SK-N-DZ (cell line): ENCODE measurements around the gene UBE2L6. TPM values are rescaled to one million over a fixed set of nuclear protein-coding genes. Genes with fewer than 3 reads are reported as not detected.

ENCODE experiments used
- DNase-seq: peaks from one replicate; pipeline ENCODE4 v3.0.0-alpha.2; 2015; ENCODE audit warnings: low spot score
- polyA plus RNA-seq, 2 experiments: library from polyadenylated mRNA; depleted of rRNA; stranded (reverse); fragments of >200 nt; gene quantifications; 2 replicates each; pipeline ENCODE4 v1.2.3, GENCODE V29; 2014

UBE2L6 gene
- 47.7 and 47.8 TPM in 2 replicates for polyA plus RNA-seq (2014; cell fraction: cytosol; rRNA removed)
- polyA plus RNA-seq (2014; cell fraction: nucleus; rRNA removed): 17.3 and 21.4 TPM in 2 replicates

DNA sequence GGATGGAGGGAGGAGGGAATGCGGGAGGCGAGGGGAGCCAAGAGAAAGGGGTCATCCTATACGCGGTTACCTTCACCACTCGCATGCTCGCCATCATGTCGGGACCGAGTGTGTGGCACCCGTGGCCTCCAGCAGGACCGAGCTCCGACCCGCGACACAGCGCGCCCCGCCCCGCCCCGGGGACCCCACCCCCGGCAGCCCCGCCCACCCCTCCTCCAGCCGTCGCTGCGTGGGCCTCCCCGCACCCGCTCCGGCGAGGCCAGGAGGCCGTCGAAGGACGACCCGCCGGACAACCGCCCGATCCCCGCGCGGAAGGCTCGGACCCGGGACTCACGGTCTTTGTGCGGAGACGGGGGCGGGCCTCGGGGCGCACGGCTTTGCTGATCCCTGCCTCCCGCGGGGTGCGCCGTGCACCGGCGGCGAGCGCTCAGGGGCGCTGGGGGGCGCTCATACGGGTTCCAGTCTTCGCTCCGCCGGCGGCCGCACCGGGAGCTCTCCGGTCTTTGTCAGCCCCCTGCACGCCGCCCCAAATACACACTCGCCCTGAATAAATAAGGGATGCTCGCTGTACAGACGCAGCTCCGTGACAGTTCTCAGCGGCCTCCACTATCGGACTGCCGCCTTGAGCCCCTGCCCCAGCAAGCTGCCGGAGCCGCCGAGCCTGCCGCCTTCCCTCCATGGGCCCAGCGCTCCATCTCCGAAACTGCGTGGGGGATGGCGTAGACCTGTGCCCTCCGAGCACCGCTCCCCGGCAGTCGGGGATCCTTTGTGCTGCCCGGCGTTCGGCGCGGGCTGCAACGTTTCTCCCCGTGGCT, at the start of gene UBE2L6:
UBE2L6 (minus strand) TSS at position 158 of the 815 bp plus-strand sequence; CDS start at position 97, 61 bp downstream.
- DNase-seq: peak; percentile 46

DNA sequence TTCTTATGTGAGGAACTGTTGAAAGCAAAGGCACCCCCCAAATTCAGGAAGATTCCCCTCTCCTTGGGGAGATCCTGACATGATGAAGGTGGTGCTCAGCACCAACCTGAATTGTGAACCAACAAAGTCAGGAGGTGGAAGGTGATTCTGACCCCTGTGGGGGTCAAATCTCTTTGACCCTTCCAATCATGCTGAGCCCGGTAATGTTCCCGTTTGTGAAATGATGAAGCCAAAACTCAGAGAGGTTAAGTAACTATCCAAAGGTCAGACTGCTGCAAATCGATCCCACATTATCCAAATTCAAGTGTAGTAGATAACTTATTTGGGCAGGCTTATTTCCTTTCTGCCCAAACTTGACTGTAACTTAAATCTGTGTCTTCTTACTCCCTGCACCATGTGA, 49.1 kb upstream of the UBE2L6 start:
- DNase-seq: no peak

DNA sequence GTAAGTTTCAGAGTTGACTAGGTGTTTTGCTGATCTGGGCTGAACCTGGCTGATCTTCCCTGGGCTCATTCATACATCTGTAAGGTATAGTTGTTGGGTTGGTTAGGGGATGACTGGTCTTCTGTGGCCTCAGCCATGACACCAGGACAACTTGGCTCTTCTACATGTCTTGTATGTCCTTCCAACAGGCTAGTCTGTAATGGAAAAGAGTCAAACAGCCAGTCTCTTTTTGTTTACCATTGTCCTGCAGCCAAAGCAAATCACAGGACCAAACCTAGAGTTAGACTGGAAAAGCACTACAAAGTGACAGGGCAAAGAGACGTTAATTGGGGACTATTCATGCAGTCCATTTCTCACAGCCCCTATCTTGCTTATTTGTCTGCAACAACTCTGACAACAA, 47.8 kb upstream of the UBE2L6 start:
- no peak for DNase-seq

DNA sequence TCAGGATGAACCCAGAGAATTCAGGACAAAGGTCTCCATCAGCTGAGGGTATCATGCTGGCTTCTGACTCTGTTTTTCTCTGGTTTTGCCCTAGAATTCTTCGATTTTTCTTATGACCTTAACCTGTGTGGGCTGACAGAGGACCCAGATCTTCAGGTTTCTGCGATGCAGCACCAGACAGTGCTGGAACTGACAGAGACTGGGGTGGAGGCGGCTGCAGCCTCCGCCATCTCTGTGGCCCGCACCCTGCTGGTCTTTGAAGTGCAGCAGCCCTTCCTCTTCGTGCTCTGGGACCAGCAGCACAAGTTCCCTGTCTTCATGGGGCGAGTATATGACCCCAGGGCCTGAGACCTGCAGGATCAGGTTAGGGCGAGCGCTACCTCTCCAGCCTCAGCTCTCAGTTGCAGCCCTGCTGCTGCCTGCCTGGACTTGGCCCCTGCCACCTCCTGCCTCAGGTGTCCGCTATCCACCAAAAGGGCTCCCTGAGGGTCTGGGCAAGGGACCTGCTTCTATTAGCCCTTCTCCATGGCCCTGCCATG, 46.8 kb upstream of the UBE2L6 start:
- DNase-seq: no peak

DNA sequence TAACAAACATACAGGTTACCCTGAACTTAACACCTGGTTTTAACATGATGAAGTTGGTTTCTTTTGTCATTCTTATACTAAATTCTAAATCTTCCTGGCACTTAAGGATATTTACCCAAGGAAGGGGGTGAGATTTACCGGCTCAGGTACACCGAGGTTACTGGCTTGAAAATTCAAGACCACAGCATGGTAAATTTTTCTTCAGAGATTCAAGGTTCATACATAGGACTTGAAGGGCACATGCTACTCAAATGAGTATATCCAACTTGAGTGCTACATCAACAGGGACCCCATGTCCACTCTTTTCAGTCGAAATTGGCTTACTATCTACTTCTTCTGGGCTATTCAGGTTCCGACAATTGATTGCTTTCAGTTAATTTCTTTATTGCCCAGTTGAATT, 42.7 kb upstream of the UBE2L6 start:
- no peak for DNase-seq

DNA sequence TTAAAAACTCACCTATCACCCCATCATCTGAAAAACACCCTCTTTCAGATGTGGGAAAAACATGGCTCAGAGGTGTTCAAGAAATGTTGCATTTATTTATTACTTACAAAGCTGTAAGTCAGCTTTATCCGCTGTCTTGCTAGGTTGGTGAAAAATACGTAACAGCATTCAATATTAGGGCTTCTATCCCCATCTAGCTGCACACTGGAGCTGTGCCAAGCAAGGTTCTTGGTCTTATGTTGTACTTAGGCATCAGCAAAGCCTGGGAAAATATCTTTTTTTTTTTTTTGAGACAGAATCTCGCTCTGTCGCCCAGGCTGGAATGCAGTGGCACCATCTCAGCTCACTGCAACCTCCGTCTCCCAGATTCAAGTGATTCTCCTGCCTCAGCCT, 37.6 kb upstream of the UBE2L6 start:
- DNase-seq: no peak

DNA sequence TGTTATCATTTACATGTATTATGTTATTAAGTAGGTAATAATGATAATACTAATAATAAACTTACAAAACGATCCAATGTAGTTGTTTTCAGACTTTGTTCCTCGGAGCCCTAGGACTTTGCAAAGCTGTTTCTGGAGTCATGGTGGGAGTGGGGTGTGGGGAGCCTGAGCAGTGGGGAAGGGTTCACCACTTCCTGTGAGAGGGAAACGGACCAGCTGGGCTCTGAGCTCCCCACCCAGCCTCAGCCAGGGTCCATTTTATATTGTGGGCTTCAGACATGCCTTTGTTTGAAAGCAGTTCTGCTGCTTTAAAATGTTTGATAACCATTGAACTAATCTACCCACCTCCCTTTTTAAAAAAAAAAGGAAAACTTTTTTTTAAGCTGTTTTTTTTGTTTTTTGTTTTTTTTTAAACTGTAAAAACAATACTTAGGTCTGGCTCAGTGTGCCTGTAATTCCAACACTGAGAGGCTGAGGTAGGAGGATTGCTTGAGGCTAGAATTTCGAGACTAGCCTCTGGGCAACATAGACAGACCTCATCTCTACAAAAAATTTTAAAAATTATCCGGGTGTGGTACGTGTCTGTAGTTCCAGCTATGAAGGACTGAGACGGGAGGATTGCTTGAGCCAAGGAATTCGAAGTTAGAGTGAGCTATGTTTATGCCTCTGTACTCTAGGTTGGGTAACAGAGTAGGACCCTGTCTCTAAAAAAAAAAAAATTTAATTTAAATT, 37.0 kb upstream of the UBE2L6 start:
- no peak for DNase-seq

DNA sequence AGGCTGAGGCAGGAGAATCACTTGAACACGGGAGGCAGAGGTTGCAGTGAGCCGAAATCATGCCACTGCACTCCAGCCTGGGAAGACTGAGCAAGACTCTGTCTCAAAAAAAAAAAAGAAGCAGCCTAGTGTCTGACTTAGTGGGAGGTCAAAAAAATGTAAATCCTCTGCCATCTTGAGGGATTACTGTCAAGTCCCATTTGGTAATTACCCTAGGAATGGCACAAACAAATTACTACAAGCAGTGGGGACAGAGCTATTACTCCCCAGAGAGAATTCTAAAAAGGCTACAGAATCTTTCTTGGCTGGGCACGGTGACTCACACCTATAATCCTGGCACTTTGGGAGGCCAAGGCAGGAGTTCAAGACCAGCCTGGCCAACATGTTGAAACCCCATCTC, 33.8 kb upstream of the UBE2L6 start:
- DNase-seq: no peak

DNA sequence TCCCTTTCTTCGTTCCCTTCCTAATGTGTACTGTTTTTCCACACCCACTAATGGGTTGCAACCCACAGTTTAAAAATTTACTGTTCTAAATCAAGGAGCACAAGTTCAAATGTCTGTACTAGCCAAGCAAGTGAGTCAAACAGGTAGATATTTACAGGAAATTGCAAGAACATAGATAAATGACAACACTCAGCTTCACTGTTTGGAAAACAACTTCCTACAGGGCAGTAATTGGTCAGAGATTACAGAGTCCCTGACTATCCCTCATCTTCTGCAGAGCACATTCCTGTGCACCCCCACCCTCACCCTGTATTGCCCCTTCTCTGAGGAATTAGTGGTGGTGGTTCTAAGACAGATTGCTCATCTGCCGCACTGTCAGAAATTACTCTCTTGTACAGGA, 31.9 kb upstream of the UBE2L6 start:
- DNase-seq: no peak

DNA sequence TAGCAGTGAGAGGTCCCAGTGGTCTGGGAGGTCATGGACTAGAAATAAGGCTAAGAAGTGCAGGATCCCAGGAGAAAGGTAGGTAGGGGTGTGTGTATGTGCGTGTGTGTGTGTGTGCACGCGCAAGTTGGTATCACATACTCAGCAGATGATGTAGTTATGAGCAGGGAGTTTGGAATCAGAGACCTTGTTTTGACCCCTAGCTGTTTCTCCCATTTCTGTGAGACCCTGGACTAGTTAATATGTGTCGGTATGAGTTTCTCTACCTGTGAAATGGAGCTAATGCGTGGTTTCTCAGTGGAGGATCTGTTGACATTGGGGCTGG, 31.3 kb upstream of the UBE2L6 start:
- no peak for DNase-seq

DNA sequence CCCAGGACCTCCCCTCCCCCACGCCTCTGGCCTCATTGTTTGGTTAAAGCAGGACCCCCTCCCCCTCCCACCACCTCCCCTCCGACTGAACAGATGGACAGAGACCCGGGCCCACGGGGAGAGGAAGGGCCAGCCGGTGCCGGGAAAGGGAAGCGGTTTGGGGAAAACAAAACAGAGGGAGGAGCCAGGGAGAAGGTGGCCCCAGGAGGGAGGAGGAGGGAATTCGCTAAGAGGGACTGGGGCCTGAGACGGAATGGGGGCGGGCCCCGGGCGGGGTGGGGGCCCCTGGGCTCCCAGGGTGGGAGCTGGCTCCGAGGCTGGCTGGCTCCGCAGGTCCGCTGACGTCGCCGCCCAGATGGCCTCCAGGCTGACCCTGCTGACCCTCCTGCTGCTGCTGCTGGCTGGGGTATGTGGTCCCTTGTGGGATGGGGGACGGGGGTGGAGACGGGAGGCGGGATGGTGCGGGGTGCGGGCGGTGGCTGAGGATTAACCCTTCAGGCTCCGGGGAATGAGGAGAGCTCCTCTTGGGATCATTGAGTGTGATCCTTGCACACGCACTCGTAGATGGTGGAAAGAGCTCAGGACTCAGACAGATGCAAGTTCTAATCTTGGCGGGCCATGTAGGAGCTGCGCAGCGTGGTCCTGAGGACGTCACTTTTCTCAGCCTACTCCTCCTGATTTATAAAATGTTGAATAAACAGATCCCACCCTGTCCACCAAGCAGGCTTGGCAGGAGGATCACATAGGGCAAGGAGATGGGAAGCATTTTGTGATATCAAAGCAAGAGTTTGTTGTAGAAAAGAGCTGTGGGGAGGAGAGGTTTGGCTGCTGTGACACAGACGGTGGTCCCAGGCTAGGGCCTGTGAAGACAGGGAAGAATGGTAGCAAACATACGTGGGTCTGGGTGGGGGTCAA, 30.7 kb upstream of the UBE2L6 start:
- DNase-seq: peak; percentile 91

DNA sequence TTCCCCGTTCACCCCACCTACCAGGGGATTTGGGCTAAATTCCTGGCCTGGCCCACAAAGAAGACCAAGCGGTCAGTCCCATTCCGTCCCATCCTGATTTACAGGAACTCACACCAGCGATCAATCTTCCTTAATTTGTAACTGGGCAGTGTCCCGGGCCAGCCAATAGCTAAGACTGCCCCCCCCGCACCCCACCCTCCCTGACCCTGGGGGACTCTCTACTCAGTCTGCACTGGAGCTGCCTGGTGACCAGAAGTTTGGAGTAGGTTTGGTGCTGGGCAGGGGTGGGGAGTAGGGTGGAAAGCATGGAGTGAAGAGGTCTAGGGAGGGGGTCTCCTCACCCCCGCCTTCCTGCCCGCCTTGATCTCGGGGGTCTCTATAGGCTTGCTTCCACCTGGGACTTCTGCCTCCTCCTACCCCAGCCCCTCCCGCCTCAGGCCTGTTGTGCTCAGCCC, 30.0 kb upstream of the UBE2L6 start, which contains the start of gene SERPING1:
SERPING1 (plus strand) TSS at position 225 of the 455 bp plus-strand sequence. CDS start 586 bp downstream, outside the sequence.
- no peak for DNase-seq

DNA sequence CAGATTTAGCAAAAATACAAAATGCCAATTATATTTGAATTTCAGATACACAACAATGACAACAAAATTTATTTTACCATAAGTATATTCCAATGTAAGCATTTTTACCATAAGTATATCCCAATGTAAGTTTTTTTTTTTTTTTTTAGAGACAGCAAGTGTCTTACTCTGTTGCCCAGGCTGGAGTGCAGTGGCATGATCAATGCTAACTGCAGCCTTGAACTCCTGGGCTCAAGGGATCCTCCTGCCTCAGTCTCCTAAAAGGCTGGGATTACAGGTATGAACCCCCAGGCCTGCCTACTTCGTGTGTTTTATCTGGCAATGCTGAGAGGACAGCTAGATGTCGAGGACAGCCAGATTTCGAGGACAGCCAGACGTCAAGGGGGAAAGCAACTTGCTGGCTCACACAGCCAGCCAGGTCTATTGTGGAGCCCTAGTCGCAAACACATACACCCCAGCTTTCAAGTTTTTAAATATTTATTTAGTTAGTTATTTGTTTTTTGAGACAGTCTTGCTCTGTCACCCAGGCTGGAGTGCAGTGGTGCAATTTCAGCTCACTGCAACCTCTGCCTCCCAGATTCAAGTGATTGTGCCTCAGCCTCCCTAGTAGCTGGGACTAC, 28.9 kb upstream of the UBE2L6 start:
- no peak for DNase-seq

DNA sequence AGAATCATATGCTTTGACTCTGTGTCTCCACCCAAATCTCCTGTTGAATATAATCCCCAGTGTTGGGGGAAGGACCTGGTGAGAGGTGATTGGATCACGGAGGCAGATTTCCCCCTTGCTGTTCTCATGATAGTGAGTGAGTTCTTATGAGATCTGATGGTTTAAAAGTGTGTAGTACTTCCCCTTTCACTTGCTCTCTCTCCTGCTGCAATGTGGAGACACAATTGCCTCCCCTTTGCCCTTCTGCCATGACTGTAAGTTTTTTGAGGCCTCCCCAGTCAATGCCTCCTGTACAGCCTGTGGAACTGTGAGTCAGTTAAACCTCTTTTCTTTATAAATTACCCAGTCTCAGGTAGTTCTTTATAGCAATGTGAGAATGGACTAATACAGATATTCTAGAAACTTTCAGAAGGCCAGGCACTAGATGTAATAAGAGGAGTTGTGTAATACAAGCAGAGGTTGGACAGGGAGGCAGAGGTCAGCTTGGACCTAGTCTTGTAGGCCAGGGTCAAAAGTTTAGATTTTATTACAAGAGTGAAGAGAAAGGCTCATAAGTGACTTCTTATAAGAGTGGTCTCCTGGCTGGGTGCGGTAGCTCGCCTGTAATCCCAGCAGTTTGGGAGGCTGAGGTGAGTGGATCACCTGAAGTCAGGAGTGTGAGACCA, 20.7 kb upstream of the UBE2L6 start:
- no peak for DNase-seq

DNA sequence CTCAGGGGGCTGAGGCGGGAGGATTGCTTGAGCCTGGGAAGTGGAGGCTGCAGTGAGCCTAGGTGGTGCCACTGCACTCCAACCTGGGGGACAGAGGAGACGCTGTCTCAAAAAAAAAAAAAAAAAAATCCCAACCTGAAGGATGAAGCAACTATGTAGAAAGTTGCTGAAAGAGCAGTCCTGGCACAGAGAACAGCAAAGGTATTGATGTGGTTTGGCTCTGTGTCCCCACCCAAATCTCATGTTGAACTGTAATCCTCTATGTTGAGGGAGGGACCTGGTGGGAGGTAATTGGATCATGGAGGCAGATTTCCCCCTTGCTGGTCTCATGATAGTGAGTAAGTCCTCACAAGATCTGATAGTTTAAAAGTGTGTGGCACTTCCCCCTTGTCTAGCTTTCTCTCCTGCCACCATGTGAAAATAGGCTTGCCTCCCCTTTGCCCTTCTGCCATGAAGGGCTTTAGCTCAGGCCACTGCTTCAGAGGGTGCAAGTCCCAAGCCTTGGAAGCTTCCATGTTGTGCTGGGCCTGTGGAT, 19.3 kb upstream of the UBE2L6 start:
- no peak for DNase-seq

DNA sequence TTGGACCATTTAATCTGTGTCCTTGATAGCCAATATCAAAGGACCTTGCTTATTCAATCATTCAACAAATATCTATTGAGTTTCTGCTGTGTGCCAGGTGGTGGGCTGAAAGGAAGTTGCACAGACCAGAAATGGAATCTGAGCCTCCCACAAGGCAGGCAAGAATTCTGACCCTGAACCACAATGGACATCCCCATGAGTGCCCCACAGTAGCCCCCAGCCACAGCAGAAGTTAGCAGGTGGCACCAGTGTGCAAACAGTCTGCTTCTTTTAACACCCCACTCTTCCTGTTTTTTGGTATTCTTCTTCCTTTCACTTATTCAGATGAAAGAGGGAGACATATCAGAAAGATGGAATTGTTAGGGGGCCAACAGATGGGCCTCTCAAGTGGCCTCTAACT, 17.8 kb upstream of the UBE2L6 start:
- DNase-seq: no peak

DNA sequence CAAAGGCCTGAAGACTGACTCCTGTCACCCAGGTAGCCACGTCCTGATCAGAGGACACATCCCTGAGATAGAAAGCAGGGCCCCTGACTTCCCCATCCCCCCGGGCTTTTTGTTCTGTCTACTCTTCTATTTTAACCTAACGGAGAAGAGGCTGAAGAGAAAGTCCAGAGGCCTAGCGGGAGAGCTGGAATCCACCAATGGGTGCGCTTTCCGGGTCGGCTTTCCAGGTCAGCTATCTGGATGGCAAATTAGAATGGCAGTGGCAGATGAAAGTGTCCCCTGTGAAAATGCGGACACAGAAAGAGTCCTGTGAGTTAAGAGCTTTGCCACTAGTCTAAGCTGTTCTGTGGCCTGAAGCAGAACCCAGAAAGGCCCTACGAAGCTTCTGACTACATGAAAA, 16.9 kb upstream of the UBE2L6 start:
- peak; percentile 80 for DNase-seq

DNA sequence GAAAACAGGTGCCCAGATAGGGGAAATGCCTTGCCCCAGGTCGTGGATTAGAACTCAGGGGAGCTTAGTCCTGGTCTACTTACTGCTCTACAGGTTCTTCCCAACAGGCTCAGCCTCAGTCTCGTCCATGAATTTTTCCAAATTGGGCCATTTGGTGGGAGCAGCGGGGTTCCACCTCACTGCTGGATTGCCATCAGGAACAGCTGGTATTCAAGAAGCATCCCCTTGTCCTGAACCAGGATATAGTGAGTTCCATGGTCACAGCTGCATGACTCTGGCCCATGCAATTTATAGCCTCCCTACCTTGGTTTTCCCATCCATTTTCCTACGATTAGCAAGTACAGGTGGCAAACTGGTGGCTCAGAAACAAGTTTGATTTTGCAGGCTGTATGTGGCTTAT, 6.6 kb upstream of the UBE2L6 start:
- no peak for DNase-seq

DNA sequence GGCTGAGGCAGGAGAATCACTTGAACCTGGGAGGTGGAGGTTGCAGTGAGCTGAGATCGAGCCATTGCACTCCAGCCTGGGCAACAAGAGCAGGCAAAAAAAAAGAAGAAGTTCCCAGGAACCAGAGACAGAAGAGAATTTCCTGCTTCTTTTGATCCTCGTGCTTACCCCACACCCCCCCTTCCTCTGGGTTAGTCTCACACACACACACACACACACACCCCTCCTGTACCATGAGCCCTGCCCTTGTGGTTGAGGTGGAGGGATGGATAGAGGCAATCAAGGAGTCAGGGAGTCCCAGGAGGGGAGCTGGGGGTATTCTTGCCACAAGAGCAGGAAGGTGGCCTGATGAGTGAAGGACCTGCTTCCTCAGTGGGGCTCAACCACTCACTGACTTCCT, 4.1 kb upstream of the UBE2L6 start:
- no peak for DNase-seq

DNA sequence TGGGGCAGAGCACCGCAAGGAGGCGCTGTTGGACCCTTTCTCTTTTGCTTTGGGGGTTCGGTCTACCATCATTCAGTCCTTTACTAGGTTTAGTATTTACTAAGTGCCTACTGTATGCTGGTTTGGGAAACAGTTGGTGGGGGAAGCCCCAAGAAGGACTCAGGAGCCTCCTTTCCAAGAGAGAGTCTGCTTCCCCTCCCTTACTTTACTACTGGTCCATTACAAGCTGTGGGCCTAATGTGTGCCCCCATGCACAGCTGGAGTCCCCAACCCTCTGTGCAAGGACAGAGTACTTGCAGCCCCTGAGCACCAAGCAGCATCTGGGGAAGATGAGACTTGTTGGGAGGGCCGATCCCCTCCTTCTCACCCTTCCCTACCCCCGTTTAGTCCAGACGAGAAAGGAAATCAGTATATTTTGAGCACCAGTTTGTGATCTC, 876 bp upstream of the UBE2L6 start:
- peak; percentile 81 for DNase-seq
